ENCODE results near the gene IMPG1.

Gene IMPG1

GRCh38 chr6:75893058-75893775 is 179.2 kb downstream of the IMPG1 start:
- H3K27me3 Mint-ChIP-seq: no peaks in the 10 kb centered on the region
- H3K9me3 Mint-ChIP-seq: no peaks in the 10 kb centered on the region
- no peak overlapping the region for H3K4me3 Mint-ChIP-seq
- H3K36me3 Mint-ChIP-seq (ENCODE audit: low read depth): no peaks in the 10 kb centered on the region
- peaks cover 2% of the 10 kb centered on the region for H3K4me1 Mint-ChIP-seq (ENCODE audit: low read depth)
- no peak for DNase-seq
- no peak overlapping the region for H3K27ac Mint-ChIP-seq

GRCh38 chr6:75892384-75892783 is 180.1 kb downstream of the IMPG1 start:
- Mint-ChIP-seq H3K27me3 (no peaks in the 10 kb centered on the region), H3K27ac (no peak overlapping the region), H3K4me1 (ENCODE audit: low read depth) (peaks cover 2% of the 10 kb centered on the region), H3K4me3 (no peak overlapping the region), H3K36me3 (ENCODE audit: low read depth) (no peaks in the 10 kb centered on the region), H3K9me3 (no peaks in the 10 kb centered on the region)
- no peak for DNase-seq

- Mint-ChIP-seq H3K27ac (no peak overlapping the region), H3K27me3 (no peaks in the 10 kb centered on the region), H3K9me3 (no peaks in the 10 kb centered on the region), H3K4me3 (no peak overlapping the region), H3K4me1 (ENCODE audit: low read depth) (no peaks in the 10 kb centered on the region), H3K36me3 (ENCODE audit: low read depth) (no peaks in the 10 kb centered on the region)
- no peak for DNase-seq
Observed at GRCh38 chr6:75884822-75885221, 187.6 kb downstream of the IMPG1 start.

- no peaks in the 10 kb centered on the region for H3K27me3 Mint-ChIP-seq
- H3K9me3 Mint-ChIP-seq: no peaks in the 10 kb centered on the region
- no peak overlapping the region for H3K4me3 Mint-ChIP-seq
- no peaks in the 10 kb centered on the region for H3K4me1 Mint-ChIP-seq (ENCODE audit: low read depth)
- no peak overlapping the region for H3K27ac Mint-ChIP-seq
- DNase-seq: no peak
- H3K36me3 Mint-ChIP-seq (ENCODE audit: low read depth): no peaks in the 10 kb centered on the region
Observed at GRCh38 chr6:75882734-75883133, 189.7 kb downstream of the IMPG1 start.

GRCh38 chr6:75880305-75880704 is 192.2 kb downstream of the IMPG1 start:
- no peak for DNase-seq
- H3K4me3 Mint-ChIP-seq: no peak overlapping the region
- no peaks in the 10 kb centered on the region for H3K36me3 Mint-ChIP-seq (ENCODE audit: low read depth)
- no peak overlapping the region for H3K27ac Mint-ChIP-seq
- no peaks in the 10 kb centered on the region for H3K27me3 Mint-ChIP-seq
- H3K9me3 Mint-ChIP-seq: no peaks in the 10 kb centered on the region
- H3K4me1 Mint-ChIP-seq (ENCODE audit: low read depth): no peaks in the 10 kb centered on the region

GRCh38 chr6:75876152-75876551 is 196.3 kb downstream of the IMPG1 start:
- Mint-ChIP-seq H3K9me3 (no peaks in the 10 kb centered on the region), H3K36me3 (ENCODE audit: low read depth) (no peaks in the 10 kb centered on the region), H3K27me3 (no peaks in the 10 kb centered on the region), H3K4me1 (ENCODE audit: low read depth) (no peaks in the 10 kb centered on the region), H3K27ac (no peak overlapping the region), H3K4me3 (no peak overlapping the region)
- no peak for DNase-seq

GRCh38 chr6:75874224-75874623 is 198.2 kb downstream of the IMPG1 start:
- Mint-ChIP-seq H3K27ac (no peak overlapping the region), H3K36me3 (ENCODE audit: low read depth) (no peaks in the 10 kb centered on the region), H3K4me1 (ENCODE audit: low read depth) (no peaks in the 10 kb centered on the region), H3K27me3 (no peaks in the 10 kb centered on the region), H3K9me3 (no peaks in the 10 kb centered on the region), H3K4me3 (no peak overlapping the region)
- no peak for DNase-seq

Measured in activated T-cell treated with anti-CD3 and anti-CD28 coated beads, Interleukin-2, amount 50 U/mL, for 24 hours (primary cell).